Fibroblast of lung (primary cell): Measurements from ENCODE around the gene ABCC11.

ENCODE experiments used
- EZH2 ChIP-seq: IDR thresholded peaks from 2 replicates; pipeline ENCODE4 v1.5.1; 2012; ENCODE audit warnings: low read length, control low read depth, mild to moderate bottlenecking; ENCODE audit errors: missing control alignments
- TF ChIP-seq, protein P1 (sequence below), 2 donors: IDR thresholded peaks in 1 of 2; conservative IDR thresholded peaks in 1 of 2; 1 replicate in 1 of 2; 2 replicates in 1 of 2; pipeline ENCODE4 v1.5.1; 2011 to 2012; ENCODE audit warnings: low read length in 2 of 2, control low read depth in 1 of 2, inconsistent platforms in 1 of 2, low read depth in 1 of 2, mild to moderate bottlenecking in 1 of 2

DNA sequence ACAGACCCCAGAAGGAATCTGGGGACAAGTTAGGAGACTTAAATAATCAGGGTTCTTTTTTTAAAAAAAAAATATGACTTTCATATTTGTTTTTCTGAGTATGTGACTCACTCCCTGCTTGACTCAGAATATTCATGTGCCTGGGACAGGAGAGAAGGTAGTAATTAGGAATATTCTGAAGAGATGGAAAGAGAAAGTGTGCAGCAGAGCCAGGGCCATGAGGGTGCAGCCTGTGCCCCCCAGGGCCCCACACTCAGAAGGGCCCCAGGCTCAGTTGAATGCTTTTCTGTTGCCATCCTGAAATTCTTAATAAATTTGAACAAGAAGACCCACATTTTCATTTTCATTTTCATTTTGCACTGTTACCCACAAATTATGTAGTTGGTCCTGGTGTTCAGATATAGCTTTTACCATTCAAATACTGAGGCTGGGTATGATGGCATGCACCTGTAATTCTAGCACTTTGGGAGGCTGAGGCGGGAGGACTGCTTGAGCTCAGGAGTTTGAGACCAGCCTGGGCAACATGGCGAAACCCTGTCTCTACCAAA is 14.8 kb downstream of the ABCC11 start:
- TF ChIP-seq, protein P1, sequence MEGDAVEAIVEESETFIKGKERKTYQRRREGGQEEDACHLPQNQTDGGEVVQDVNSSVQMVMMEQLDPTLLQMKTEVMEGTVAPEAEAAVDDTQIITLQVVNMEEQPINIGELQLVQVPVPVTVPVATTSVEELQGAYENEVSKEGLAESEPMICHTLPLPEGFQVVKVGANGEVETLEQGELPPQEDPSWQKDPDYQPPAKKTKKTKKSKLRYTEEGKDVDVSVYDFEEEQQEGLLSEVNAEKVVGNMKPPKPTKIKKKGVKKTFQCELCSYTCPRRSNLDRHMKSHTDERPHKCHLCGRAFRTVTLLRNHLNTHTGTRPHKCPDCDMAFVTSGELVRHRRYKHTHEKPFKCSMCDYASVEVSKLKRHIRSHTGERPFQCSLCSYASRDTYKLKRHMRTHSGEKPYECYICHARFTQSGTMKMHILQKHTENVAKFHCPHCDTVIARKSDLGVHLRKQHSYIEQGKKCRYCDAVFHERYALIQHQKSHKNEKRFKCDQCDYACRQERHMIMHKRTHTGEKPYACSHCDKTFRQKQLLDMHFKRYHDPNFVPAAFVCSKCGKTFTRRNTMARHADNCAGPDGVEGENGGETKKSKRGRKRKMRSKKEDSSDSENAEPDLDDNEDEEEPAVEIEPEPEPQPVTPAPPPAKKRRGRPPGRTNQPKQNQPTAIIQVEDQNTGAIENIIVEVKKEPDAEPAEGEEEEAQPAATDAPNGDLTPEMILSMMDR (conservative IDR thresholded peaks at IDR 0.05 in 1 of 2, IDR thresholded peaks at IDR 0.05 in 1 of 2; ENCODE audit: low read depth in 1 of 2, low read length in 2 of 2), result no peak
- TF ChIP-seq EZH2, result no peak
